ENCODE data around the gene TRMT44. TPM values are rescaled to one million over a fixed set of nuclear protein-coding genes. Genes with fewer than 3 reads are reported as not detected.

TRMT44 gene, protein sequence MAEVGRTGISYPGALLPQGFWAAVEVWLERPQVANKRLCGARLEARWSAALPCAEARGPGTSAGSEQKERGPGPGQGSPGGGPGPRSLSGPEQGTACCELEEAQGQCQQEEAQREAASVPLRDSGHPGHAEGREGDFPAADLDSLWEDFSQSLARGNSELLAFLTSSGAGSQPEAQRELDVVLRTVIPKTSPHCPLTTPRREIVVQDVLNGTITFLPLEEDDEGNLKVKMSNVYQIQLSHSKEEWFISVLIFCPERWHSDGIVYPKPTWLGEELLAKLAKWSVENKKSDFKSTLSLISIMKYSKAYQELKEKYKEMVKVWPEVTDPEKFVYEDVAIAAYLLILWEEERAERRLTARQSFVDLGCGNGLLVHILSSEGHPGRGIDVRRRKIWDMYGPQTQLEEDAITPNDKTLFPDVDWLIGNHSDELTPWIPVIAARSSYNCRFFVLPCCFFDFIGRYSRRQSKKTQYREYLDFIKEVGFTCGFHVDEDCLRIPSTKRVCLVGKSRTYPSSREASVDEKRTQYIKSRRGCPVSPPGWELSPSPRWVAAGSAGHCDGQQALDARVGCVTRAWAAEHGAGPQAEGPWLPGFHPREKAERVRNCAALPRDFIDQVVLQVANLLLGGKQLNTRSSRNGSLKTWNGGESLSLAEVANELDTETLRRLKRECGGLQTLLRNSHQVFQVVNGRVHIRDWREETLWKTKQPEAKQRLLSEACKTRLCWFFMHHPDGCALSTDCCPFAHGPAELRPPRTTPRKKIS
- total RNA-seq: 12.5 and 13.7 TPM in 2 replicates

DNA sequence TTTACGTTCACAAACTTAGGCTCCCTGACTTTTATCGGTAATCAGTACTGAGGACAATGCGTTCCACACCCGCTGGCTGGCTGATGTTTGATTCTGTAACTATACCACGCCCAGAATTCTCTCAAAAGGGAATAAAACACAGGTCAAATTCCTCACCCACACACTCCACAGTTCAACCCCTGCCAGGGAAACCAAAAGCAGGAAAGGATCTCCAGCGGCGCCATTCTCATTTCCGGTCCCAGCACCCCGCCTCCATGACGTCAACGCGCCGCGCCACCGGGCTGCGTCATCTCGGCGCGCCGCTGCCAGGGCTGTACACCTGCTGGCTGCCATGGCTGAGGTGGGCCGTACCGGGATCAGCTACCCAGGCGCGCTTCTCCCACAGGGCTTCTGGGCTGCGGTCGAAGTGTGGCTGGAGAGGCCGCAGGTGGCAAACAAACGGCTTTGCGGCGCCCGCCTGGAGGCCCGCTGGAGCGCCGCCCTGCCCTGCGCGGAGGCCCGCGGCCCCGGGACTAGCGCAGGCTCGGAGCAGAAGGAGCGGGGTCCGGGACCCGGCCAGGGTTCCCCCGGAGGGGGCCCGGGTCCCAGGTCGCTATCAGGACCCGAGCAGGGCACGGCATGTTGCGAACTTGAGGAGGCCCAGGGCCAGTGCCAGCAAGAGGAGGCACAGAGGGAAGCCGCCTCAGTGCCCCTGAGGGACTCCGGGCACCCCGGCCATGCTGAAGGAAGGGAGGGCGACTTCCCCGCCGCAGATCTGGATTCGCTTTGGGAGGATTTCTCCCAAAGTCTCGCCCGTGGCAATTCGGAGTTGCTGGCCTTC, at the start of gene TRMT44, which contains the start of gene ACOX3:
TRMT44 (plus strand) TSS at position 286 of the 820 bp plus-strand sequence; CDS start at position 332, 46 bp downstream.
ACOX3 (minus strand) TSS at position 232 of the 820 bp plus-strand sequence. CDS start 24,202 bp downstream, outside the sequence.

Other genes with a start within 250 kb of the TRMT44 start
- 2.2 and 13.4 TPM in 2 replicates for gene SH3TC1, start 241.5 kb upstream of the TRMT44 start, total RNA-seq
- 10.3 and 79.3 TPM in 2 replicates for gene HTRA3, start 171.0 kb upstream of the TRMT44 start, total RNA-seq
- gene ACOX3, start 54 bp upstream of the TRMT44 start, total RNA-seq: 30.6 and 32.6 TPM in 2 replicates
- 0.26 TPM in 1 of 2 replicates, not detected in the other for gene GPR78, start 139.6 kb downstream of the TRMT44 start, total RNA-seq
- gene CPZ, start 152.0 kb downstream of the TRMT44 start, total RNA-seq: 0.91 and 8.3 TPM in 2 replicates